ENCODE data around the gene PLK3. TPM values are rescaled to one million over a fixed set of nuclear protein-coding genes. Genes with fewer than 3 reads are reported as not detected.

PLK3 gene
- total and polyA plus RNA-seq, 2 experiments from 2014 or later = 8.7 to 15.1 TPM

GRCh38 chr1:44849575-44850132 lies 49.5 kb downstream of the PLK3 start (continued):
- TF ChIP-seq, protein P1, sequence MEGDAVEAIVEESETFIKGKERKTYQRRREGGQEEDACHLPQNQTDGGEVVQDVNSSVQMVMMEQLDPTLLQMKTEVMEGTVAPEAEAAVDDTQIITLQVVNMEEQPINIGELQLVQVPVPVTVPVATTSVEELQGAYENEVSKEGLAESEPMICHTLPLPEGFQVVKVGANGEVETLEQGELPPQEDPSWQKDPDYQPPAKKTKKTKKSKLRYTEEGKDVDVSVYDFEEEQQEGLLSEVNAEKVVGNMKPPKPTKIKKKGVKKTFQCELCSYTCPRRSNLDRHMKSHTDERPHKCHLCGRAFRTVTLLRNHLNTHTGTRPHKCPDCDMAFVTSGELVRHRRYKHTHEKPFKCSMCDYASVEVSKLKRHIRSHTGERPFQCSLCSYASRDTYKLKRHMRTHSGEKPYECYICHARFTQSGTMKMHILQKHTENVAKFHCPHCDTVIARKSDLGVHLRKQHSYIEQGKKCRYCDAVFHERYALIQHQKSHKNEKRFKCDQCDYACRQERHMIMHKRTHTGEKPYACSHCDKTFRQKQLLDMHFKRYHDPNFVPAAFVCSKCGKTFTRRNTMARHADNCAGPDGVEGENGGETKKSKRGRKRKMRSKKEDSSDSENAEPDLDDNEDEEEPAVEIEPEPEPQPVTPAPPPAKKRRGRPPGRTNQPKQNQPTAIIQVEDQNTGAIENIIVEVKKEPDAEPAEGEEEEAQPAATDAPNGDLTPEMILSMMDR (conservative IDR thresholded peaks at IDR 0.05; ENCODE audit: low read depth in 2 of 2) = no peak
- TF ChIP-seq STAT1 (IDR thresholded peaks at IDR 0.05; ENCODE audit: unreplicated experiment) (no peak), REST (IDR thresholded peaks at IDR 0.05; ENCODE audit: unreplicated experiment) (no peak), ZNF114 (CRISPR knock-in tag; IDR thresholded peaks at IDR 0.05) (no peak), EZH2 (IDR thresholded peaks at IDR 0.05; ENCODE audit: low read depth, unreplicated experiment) (no peak), NANOG (IDR thresholded peaks at IDR 0.05; ENCODE audit: borderline replicate concordance) (no peak), POLR2AphosphoS5 (IDR thresholded peaks at IDR 0.05; ENCODE audit: low read depth) (no peak), JUNB (IDR thresholded peaks at IDR 0.05; ENCODE audit: unreplicated experiment) (no peak)
- TF ChIP-seq, protein P2, sequence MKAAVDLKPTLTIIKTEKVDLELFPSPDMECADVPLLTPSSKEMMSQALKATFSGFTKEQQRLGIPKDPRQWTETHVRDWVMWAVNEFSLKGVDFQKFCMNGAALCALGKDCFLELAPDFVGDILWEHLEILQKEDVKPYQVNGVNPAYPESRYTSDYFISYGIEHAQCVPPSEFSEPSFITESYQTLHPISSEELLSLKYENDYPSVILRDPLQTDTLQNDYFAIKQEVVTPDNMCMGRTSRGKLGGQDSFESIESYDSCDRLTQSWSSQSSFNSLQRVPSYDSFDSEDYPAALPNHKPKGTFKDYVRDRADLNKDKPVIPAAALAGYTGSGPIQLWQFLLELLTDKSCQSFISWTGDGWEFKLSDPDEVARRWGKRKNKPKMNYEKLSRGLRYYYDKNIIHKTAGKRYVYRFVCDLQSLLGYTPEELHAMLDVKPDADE (IDR thresholded peaks at IDR 0.05) = no peak

DNA sequence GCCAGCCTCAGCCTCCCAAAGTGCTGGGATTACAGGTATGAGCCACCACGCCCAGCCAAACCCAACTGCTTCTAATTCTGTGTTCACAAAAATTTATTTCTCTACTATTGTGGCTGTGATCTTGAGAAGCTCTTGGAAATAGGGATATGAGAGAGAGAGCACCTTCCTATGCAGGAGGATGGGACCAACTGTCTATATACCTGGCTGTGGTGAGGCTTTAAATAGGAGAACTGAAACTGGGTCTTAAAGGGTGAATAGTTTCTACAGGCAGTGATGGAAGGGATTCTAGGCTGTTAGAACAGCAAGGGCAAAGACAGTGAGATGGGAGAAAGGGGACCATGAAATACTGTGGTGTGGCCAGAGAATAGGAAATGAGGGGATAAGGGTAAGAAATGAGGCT lies 51.1 kb downstream of the PLK3 start:
- no peaks in the 10 kb centered on the region for H3K27me3 ChIP-seq (ENCODE audit: insufficient read depth)
- H3K27ac Mint-ChIP-seq = no peak overlapping the region
- H3K9me2 ChIP-seq (ENCODE audit: insufficient read depth) = no peaks in the 10 kb centered on the region
- no peaks in the 10 kb centered on the region for H3F3A ChIP-seq (replicated peaks; ENCODE audit: low read depth)
- peaks cover 3% of the 10 kb centered on the region; the same call in 2 of the 3 replicates for H3K36me3 Mint-ChIP-seq (ENCODE audit: low read depth)
- no peak overlapping the region for H3K27ac ChIP-seq (ENCODE audit: low read depth)
- no peak overlapping the region for H2AFZ ChIP-seq
- H3K79me2 ChIP-seq (replicated peaks; ENCODE audit: insufficient read depth) = no peaks in the 10 kb centered on the region
- no peak for DNase-seq (ENCODE audit: low spot score)
- no peaks in the 10 kb centered on the region for H3K4me1 Mint-ChIP-seq
- no peak overlapping the region for H3K4me2 ChIP-seq
- H3K4me3 Mint-ChIP-seq = no peak overlapping the region
- peaks cover 3% of the 10 kb centered on the region for H3K27me3 Mint-ChIP-seq (ENCODE audit: insufficient read depth, low read depth, poor library complexity)
- H3K9me3 Mint-ChIP-seq = no peaks in the 10 kb centered on the region
- H3K4me1 ChIP-seq (ENCODE audit: insufficient read depth) = no peaks in the 10 kb centered on the region
- no peak overlapping the region for H3K4me3 ChIP-seq
- H4K20me1 ChIP-seq (replicated peaks; ENCODE audit: insufficient read depth) = no peaks in the 10 kb centered on the region
- no peak for ATAC-seq
- H3K36me3 ChIP-seq (ENCODE audit: insufficient read depth) = no peaks in the 10 kb centered on the region
- TF ChIP-seq EZH2phosphoT487 (IDR thresholded peaks at IDR 0.05; ENCODE audit: unreplicated experiment) (no peak), JUNB (IDR thresholded peaks at IDR 0.05; ENCODE audit: unreplicated experiment) (no peak), NANOG (IDR thresholded peaks at IDR 0.05; ENCODE audit: borderline replicate concordance) (no peak), ZNF114 (CRISPR knock-in tag; IDR thresholded peaks at IDR 0.05) (no peak), STAT1 (IDR thresholded peaks at IDR 0.05; ENCODE audit: unreplicated experiment) (no peak), ZNF331 (CRISPR knock-in tag; IDR thresholded peaks at IDR 0.05; ENCODE audit: low read depth) (no peak), EZH2 (IDR thresholded peaks at IDR 0.05; ENCODE audit: low read depth, unreplicated experiment) (no peak), CREB1 (CRISPR knock-in tag; IDR thresholded peaks at IDR 0.05; ENCODE audit: low read depth) (no peak)

Measured in GM23338 (cell line).